CD4-positive, alpha-beta T cell treated with Interleukin-2 at 100 ng/mL for 4 hours (primary cell): ENCODE results near the gene ABHD11.
"Not testable (repeated sequence)": the region's sequence is repeated elsewhere in the genome, so short reads cannot be mapped to it uniquely, and the experiment has no call there.

ENCODE experiments used
- DNase-seq: peaks from one replicate; pipeline ENCODE4 v3.0.0-alpha.2; 2020; ENCODE audit warnings: low spot score

ABHD11 gene, protein sequence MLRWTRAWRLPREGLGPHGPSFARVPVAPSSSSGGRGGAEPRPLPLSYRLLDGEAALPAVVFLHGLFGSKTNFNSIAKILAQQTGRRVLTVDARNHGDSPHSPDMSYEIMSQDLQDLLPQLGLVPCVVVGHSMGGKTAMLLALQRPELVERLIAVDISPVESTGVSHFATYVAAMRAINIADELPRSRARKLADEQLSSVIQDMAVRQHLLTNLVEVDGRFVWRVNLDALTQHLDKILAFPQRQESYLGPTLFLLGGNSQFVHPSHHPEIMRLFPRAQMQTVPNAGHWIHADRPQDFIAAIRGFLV

GRCh38 chr7:73738612-73739386, at the start of gene ABHD11:
ABHD11 (minus strand) TSS chr7:73738802; CDS start chr7:73738770, 32 bp downstream.
- peak; percentile 98 for DNase-seq

DNA sequence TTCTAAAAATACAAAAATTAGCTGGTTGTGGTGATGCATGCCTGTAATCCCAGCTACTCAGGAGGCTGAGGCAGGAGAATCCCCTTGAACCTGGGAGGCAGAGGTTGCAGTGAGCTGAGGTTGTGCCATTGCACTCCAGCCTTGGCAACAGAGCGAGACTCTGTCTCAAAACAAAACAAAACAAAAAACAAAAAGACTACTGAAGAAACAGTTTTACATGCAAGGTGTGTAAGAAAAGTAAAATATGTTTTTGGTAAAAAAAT, 49.1 kb upstream of the ABHD11 start:
- not testable (repeated sequence) for DNase-seq

GRCh38 chr7:73786588-73786987, 48.0 kb upstream of the ABHD11 start:
- no peak for DNase-seq

- no peak for DNase-seq
Observed at GRCh38 chr7:73779517-73779916, 40.9 kb upstream of the ABHD11 start.

DNA sequence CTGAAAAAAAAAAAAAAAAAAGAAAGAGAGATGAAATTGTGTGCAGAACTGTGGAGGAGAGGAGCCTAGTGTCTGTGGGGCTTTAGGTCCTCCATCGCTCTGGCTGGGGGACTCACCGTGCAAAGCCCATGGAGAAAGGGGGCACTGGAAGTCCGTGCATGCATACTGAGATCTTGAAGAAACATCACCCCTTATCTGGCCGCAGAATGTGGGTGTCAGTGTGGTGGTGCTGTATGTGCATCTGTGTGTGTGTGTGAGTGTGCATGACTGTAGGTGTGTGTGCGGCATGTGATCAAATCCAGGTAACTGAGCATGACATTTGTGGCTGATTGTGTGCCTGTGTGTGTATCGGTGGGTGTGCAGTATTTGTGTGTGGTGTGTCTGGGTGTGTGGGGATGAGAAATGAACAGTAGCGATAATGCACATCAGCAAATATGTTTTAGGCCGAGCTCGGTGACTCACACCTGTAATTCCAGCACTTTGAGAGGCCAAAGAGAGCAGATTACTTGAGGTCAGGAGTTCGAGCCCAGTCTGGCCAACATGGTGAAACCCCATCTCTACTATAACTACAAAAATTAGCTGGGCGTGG, 40.3 kb upstream of the ABHD11 start:
- DNase-seq, result no peak

GRCh38 chr7:73774923-73775322, 36.3 kb upstream of the ABHD11 start:
- DNase-seq, result no peak

DNA sequence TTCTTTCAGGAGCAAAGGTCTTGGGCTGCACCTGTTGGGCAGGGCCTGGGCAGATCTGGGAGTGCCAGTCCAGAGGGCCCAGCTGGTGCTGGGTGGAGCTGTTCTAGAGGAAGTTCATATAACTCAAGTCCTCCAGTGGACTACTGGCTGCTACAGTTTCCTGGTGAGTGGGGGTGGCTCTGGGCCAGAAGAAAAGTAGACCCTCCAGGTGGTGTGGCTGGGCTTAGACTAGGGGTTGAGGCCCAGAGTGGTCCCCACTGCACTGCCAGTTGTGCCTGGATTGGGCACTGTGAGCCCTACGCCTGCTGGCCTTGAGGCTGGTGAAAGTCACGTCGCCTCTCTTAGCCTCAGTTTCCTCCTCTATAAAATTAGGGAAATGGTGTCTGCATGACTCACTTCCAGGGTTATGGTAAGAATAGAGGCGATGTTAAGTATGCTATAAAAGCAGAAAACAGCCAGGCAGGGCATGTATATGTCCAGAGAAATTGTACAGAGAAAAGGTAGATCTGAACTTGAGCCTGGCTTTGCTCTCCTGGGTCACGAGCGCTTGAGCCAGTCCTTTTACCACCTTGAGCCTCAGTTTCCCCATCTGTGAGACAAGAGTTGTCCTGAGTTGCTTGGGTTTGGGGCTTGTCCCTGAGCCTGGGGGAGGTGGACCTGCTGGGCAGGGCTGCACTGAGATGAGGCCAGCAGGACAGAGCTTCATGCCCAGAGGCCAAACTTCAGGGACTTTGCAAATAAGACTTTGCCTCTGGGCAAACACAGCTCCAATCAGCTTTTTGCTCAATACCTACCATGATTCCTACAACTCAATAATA, 35.3 kb upstream of the ABHD11 start:
- no peak for DNase-seq

GRCh38 chr7:73770860-73771670, 32.5 kb upstream of the ABHD11 start:
- DNase-seq, result no peak

GRCh38 chr7:73770002-73770859, 31.6 kb upstream of the ABHD11 start, which contains the start of gene CLDN3:
CLDN3 (minus strand) TSS chr7:73770270; CDS start chr7:73770049, 221 bp downstream.
- no peak for DNase-seq

DNA sequence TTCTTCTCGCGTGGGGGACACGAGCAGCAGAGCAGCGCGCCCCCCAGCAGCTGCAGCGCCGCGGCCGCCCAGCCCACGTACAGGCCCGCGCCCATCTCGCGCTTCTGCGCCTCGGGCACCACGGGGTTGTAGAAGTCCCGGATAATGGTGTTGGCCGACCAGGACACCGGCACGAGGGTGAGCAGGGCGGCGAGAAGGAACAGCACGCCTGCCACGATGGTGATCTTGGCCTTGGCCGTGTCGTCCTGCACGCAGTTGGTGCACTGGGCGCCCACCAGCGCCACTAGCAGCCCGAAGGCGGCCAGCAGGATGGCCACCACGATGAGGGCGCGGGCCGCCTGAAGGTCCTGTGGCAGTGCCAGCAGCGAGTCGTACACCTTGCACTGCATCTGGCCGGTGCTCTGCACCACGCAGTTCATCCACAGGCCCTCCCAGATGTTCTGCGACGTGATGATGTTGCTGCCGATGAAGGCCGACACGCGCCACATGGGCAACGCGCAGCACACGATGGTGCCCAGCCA, 30.9 kb upstream of the ABHD11 start:
- DNase-seq, result no peak

- no peak for DNase-seq
Observed at GRCh38 chr7:73768641-73769480, 30.3 kb upstream of the ABHD11 start.

- DNase-seq, result no peak
Observed at GRCh38 chr7:73766556-73767229, 28.1 kb upstream of the ABHD11 start.

DNA sequence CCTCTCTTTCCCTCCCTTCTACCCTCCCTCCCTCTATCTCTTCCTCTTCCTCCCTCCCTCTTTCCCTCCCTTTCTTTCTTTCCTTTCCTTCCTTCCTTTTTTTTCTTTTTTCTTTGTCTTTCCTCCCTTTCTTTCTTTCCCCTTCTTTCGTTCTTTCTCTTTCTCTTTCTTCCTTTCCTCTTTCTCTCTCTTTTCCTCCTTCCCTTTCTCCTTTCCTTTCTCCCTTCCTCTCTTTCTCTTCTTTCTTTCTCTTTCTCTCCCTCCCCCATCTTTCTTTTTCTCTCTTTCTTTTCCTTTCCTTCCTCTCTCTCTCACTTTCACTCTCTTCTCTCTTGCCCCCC, 24.0 kb upstream of the ABHD11 start:
- DNase-seq, result no peak

DNA sequence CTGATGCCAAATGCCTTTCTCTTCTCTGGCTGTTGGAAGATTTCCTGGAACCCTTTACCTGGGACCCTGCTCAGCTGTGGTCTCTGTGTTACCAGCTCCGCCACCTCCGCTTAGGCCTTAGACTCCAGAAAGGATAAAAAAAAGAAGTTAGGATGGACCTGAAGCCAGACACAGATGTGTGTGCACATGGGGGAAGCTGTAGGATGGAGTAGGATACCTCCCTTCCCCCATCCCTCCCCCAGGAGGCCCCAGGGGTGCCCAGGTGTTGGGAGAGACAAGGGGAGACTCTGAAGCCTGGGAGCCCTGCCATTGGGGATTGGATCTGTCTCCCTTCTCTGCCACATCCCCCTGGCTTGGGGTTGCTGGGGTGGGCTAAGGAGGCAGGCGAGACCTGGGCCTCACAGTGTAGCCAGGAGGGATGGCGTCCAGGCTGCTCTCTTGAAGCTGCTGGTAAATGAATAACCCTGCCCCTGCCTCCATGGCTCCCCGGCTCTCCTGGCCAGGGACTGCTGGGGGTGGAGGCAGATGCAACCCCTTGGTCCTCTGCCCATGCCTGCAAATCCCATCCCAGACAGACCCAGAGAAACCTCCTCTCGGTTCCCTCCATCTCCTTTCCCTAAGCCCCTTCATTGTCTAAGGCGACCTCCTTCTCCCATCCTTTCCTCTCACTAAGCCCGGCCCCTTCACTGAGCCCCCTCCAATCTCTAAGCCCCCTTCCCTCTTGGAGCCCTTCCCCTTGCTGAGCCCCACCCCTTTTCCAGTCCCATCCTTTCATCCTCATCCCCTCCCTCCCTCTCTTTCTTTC, 23.5 kb upstream of the ABHD11 start:
- no peak for DNase-seq

DNA sequence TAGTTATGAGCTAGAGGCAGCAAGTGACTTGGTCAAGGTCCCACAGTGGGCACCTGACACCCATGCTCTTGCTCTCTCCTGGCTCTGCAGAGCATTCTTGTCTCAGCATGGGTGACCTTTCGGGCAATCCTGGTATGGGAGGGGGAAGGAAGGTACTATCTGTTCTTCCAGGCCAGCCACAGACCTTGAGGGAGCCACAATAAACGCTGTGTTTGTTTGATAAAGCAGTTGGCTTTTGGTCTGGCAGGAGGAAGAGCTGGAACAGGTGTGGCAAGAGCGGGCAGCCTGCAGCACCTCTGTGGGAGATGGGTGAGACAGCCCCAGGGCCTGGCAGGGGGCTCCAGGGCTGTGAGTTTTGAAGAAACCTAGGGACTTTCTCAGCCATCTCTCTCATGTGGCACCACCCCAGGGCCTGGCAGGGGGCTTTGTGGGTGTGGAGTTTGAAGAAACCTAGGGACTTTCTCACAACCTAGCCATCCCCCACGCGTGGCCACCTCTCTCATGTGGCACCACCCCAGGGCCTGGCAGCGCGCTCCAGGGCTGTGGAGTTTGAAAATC, 20.1 kb upstream of the ABHD11 start:
- no peak for DNase-seq

DNA sequence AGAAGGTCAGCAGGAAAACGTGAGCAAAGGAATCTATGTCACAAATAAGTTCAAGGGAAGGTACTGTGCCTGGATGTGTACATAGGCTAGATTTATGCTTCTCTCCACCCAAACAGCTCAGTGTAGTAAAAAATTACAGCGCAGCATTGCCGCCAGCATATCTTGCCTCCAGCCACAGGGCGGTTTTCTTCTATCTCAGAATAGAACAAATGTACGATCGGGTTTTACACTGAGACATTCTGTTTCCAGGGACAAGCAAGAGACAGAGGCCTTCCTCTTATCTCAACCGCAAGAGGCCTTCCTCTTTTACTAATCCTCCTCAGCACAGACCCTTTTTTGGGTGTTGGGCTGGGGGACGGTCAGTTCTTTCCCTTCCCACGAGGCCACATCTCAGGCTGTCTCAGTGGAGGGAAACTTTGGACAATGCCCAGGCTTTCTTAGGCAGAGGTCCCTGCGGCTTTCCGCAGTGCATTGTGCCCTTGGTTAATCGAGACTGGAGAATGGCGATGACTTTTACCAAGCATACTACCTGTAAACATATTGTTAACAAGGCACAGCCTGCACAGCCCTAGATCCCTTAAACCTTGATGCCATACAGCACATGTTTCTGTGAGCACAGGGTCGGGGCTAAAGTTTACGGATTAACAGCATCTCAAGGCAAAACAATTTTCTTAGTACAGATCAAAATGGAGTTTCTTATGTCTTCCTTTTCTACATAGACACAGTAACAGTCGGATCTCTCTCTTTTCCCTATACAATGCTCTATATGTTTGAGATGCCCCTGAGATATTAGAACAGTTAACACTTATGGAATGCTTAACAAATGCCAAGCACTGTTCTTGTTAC, 11.6 kb upstream of the ABHD11 start:
- no peak for DNase-seq

DNA sequence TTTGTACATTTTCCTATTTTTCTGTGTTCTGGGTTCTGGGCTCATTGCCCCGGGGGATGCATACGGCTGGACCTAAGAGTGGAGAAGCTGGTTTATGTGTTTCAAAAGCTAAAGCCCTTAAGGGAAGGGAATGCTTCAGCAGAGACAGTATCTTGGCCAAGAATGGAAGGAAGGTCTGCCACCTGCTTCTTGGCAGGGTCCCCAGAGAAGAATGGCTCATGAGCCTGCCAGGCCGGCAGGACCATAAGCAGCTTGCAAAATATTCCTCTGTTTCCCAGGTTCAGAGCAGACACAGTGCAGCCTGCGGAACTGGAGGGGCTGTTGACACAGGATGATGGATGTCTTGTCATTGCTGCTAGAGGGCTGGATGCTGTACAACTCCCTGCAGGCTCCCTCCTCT, 7.8 kb upstream of the ABHD11 start:
- no peak for DNase-seq
